Endothelial cell of umbilical vein (primary cell): ENCODE data around the gene GIMAP2. TPM values are rescaled to one million over a fixed set of nuclear protein-coding genes. Genes with fewer than 3 reads are reported as not detected.

Source experiments
- BruUV-seq: library from RNA; stranded (reverse); fragments of 400-500 nt; replicated peaks from 2 replicates; lab custom pipeline; 2021; lab: Mats Ljungman, UMichigan
- CTCF ChIA-PET: fragments of 300-600, 350-600 bp; sonication (Branson Sonifier 250); formaldehyde crosslinking; loops from one replicate; lab custom pipeline; 2021; ENCODE audit warnings: antibody characterized with exemption, inconsistent platforms; lab: Charles Lee
- POLR2A ChIA-PET: fragments of 300-600, 350-600 bp; sonication (Branson Sonifier 250); formaldehyde crosslinking; loops from one replicate; lab custom pipeline; 2021; ENCODE audit warnings: antibody characterized with exemption, inconsistent platforms; lab: Charles Lee
- DNase-seq: peaks from one replicate; pipeline ENCODE4 v3.0.0-alpha.2; 2011; ENCODE audit warnings: low read depth, low spot score
- FAIRE-seq: peaks from 2 replicates; lab custom pipeline; 2011; peaks lifted over from hg19 to GRCh38; lab: Jason Lieb, UNC
- H2AFZ ChIP-seq: 2 replicates; pipeline ENCODE4 v1.6.0; 2012; ENCODE audit warnings: low read depth, low read length, control low read depth, inconsistent platforms
- H3K27ac ChIP-seq: 2 replicates; pipeline ENCODE4 v1.5.1; 2011; ENCODE audit warnings: low read depth, mild to moderate bottlenecking, control low read depth, low read length, moderate library complexity; ENCODE audit not compliant: insufficient read depth
- H3K27me3 ChIP-seq, 2 experiments: 2 replicates each; pipeline versions ENCODE4 v1.6.0 to v1.6.1; 2011; ENCODE audit warnings: low read length in 2 of 2, mixed read lengths in 1 of 2; ENCODE audit not compliant: control insufficient read depth in 2 of 2, insufficient read depth in 2 of 2
- H3K36me3 ChIP-seq, 2 experiments: 2 replicates in 1 of 2; 3 replicates in 1 of 2; pipeline ENCODE4 v1.5.1; 2011; ENCODE audit warnings: low read length in 2 of 2, mild to moderate bottlenecking in 1 of 2, moderate library complexity in 1 of 2; ENCODE audit not compliant: control insufficient read depth in 2 of 2, insufficient read depth in 2 of 2; ENCODE audit errors: extremely low read depth in 1 of 2
- H3K4me1 ChIP-seq: 3 replicates; pipeline ENCODE4 v1.5.1; 2011; ENCODE audit warnings: mild to moderate bottlenecking, low read length; ENCODE audit not compliant: control insufficient read depth, insufficient read depth; ENCODE audit errors: extremely low read depth
- H3K4me2 ChIP-seq: 2 replicates; pipeline ENCODE4 v1.6.1; 2011; ENCODE audit warnings: low read length, control low read depth, mixed read lengths; ENCODE audit not compliant: insufficient read depth
- H3K4me3 ChIP-seq, 3 experiments: fragments of 200-600 bp in 1 of 3; sonication (generic), shearing (Covaris generic) in 1 of 3; replicated peaks in 1 of 3; 2 replicates each; pipeline ENCODE4 v1.5.1; 2011 to 2016; ENCODE audit warnings: control low read depth in 3 of 3, low read length in 3 of 3, mild to moderate bottlenecking in 2 of 3, inconsistent platforms in 1 of 3, low read depth in 1 of 3, moderate library complexity in 1 of 3; ENCODE audit not compliant: insufficient read depth in 1 of 3
- H3K79me2 ChIP-seq: 2 replicates; pipeline ENCODE4 v1.6.0; 2012; ENCODE audit warnings: low read length, inconsistent platforms; ENCODE audit not compliant: control insufficient read depth, insufficient read depth
- H3K9ac ChIP-seq: replicated peaks from 2 replicates; pipeline ENCODE3; 2011; ENCODE audit warnings: low read length, control low read depth; ENCODE audit not compliant: insufficient read depth; ENCODE audit errors: extremely low read depth
- H3K9me1 ChIP-seq: replicated peaks from 3 replicates; pipeline ENCODE4 v1.6.0; 2011; ENCODE audit warnings: mild to moderate bottlenecking, low read length; ENCODE audit not compliant: control insufficient read depth, insufficient read depth; ENCODE audit errors: extremely low read depth
- H3K9me3 ChIP-seq: replicated peaks from 2 replicates; pipeline ENCODE4 v1.5.1; 2012; ENCODE audit warnings: low read length, inconsistent platforms; ENCODE audit not compliant: control insufficient read depth, insufficient read depth
- H4K20me1 ChIP-seq: replicated peaks from 2 replicates; pipeline ENCODE3; 2011; ENCODE audit warnings: mild to moderate bottlenecking, low read length; ENCODE audit not compliant: control insufficient read depth, insufficient read depth; ENCODE audit errors: extremely low read depth
- EZH2 ChIP-seq: IDR thresholded peaks from 2 replicates; pipeline ENCODE4 v1.6.1; 2012; ENCODE audit warnings: borderline replicate concordance, low read depth, mild to moderate bottlenecking, moderate library complexity, low read length, inconsistent platforms; ENCODE audit not compliant: severe bottlenecking
- FOS ChIP-seq: IDR thresholded peaks from 2 replicates; pipeline ENCODE4 v1.6.1; 2011; ENCODE audit warnings: mild to moderate bottlenecking, low read length, moderate library complexity, borderline replicate concordance; ENCODE audit not compliant: insufficient read depth
- GATA2 ChIP-seq: IDR thresholded peaks from 2 replicates; pipeline ENCODE4 v1.7.0; 2011; ENCODE audit warnings: low read depth, mild to moderate bottlenecking, moderate library complexity, mixed read lengths, low read length; ENCODE audit not compliant: insufficient read length, insufficient read depth
- JUN ChIP-seq: IDR thresholded peaks from 2 replicates; pipeline ENCODE4 v1.6.1; 2011; ENCODE audit warnings: borderline replicate concordance, low read depth; ENCODE audit not compliant: insufficient read length, insufficient read depth
- MYC ChIP-seq: IDR thresholded peaks from one replicate; pipeline ENCODE4 v1.6.1; 2011; ENCODE audit warnings: mild to moderate bottlenecking, low read depth, low read length
- POLR2A ChIP-seq: IDR thresholded peaks from 2 replicates; pipeline ENCODE4 v1.6.1; 2012; ENCODE audit warnings: low read depth, mild to moderate bottlenecking, control low read depth, low read length
- POLR2AphosphoS5 ChIP-seq: IDR thresholded peaks from 2 replicates; pipeline ENCODE4 v1.6.1; 2012; ENCODE audit warnings: low read depth, mild to moderate bottlenecking, control low read depth, low read length, moderate library complexity; ENCODE audit not compliant: insufficient read depth
- dilution Hi-C: fragments of 300-500 bp; cut with MboI; formaldehyde crosslinking; loops from one replicate; pipeline ENCODE4 v1.15.0; 2019; ENCODE audit warnings: low sequenced_read_pairs; ENCODE audit not compliant: extremely low pct_ligation_motif_present
- intact Hi-C: fragments of 100-400 bp; cut with micrococcal nuclease; formaldehyde crosslinking; loops from one replicate; pipeline ENCODE4 v1.10.0; 2022
- polyA plus RNA-seq, 4 experiments: library from polyadenylated mRNA; depleted of rRNA in 3 of 4; stranded (reverse) in 3 of 4; unstranded in 1 of 4; fragments of >200 nt; gene quantifications; 2 replicates each; pipeline versions ENCODE4 v1.2.1 to v1.2.3, GENCODE V29; 2011 to 2012; ENCODE audit warnings: missing spikeins in 1 of 4
- total RNA-seq: library from RNA; stranded (reverse); gene quantifications from 2 replicates; pipeline ENCODE4 v1.2.3, GENCODE V29; 2021
- TF ChIP-seq, protein P1 (sequence below): IDR thresholded peaks from 2 replicates; pipeline ENCODE4 v1.6.1; 2011; ENCODE audit not compliant: insufficient read depth, insufficient read length
- TF ChIP-seq, protein P2 (sequence below), 2 donors: IDR thresholded peaks; 1 replicate in 1 of 2; 2 replicates in 1 of 2; pipeline ENCODE4 v1.5.1; 2011; ENCODE audit warnings: low read length in 2 of 2, mild to moderate bottlenecking in 2 of 2, moderate library complexity in 2 of 2, control low read depth in 1 of 2, inconsistent platforms in 1 of 2, low read depth in 1 of 2; ENCODE audit not compliant: insufficient read depth in 1 of 2; ENCODE audit errors: extremely low read depth in 1 of 2

The GIMAP2 gene
- total and polyA plus RNA-seq, 2 donors (not counting 3 experiments of a cell fraction or from before 2014, with no cell fraction given): 21.3 to 27.9 TPM

DNA sequence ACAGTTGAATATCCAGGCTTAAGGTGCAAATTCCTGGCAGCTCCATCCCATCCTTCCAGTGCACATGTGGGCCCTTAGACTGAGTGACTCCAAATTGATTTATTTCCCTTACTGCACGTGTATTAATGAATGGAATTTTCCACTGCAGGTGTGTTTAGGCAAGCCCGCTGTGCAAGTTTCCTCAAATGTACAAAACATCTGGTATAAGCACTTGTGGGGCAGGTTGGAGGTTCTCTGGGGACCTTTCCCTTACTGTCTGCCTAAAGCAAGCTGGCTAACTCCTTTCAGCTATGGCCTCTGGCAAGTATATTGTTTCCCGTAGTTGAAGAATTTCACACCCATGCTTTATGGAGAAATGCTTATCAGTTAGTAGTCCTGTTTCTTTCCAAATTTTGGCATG is 28.0 kb upstream of the GIMAP2 start:
- intact Hi-C loops: no loop called here
- FAIRE-seq (no peak), DNase-seq (no peak)

DNA sequence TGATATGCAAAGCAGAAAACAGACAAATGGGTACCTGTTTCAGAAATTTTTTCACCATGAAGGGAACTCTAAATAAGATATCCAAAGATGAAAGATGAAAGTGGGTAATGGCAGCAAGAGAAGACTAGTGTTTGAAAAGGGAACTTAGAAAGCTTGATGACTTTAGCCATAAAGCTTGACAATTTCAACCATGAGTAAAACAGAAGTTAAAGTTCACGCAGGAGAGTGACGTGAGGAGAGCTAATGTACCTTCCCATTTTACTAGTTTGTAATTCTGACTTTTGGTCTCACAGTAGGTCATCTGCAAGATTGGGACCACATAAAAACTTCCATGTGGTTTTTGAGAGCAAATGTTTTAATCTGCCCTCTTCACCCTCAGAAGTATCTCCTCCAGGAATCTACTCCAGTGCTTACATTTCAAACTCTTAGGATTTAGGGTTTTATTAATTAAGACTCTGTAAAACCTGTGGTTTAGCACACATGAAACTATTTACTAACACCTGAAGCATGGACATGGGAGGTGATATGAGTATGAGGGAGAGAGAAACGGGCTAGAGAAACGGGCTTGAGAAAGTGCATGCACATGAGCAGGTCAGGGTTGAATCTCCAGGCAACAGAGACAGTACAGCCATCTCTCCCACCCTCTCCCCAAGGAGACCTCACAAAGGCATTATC is 24.4 kb upstream of the GIMAP2 start:
- intact Hi-C loops: no loop called here

More for the DNA sequence above, 28.0 kb upstream of the GIMAP2 start:
- H3K9me3 ChIP-seq: no peaks in the 10 kb centered on the region
- H2AFZ ChIP-seq: no peak overlapping the region
- H3K4me2 ChIP-seq: no peak overlapping the region
- no peaks in the 10 kb centered on the region for H3K27me3 ChIP-seq
- H4K20me1 ChIP-seq: no peaks in the 10 kb centered on the region
- POLR2A ChIA-PET: no interaction called here
- H3K4me3 ChIP-seq: no peak overlapping the region
- dilution Hi-C loops: no loop called here
- no peaks in the 10 kb centered on the region for H3K4me1 ChIP-seq
- CTCF ChIA-PET: no interaction called here
- no peaks in the 10 kb centered on the region for H3K79me2 ChIP-seq
- H3K9me1 ChIP-seq: no peaks in the 10 kb centered on the region
- no peak overlapping the region for H3K9ac ChIP-seq
- H3K36me3 ChIP-seq: no peaks in the 10 kb centered on the region
- no peak for TF ChIP-seq EZH2
- TF ChIP-seq, protein P1, sequence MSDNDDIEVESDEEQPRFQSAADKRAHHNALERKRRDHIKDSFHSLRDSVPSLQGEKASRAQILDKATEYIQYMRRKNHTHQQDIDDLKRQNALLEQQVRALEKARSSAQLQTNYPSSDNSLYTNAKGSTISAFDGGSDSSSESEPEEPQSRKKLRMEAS: no peak
- TF ChIP-seq GATA2: no peak
- TF ChIP-seq JUN: no peak
- TF ChIP-seq MYC: no peak
- BruUV-seq: no TSS peak
- H3K27ac ChIP-seq: no peak overlapping the region

More for the DNA sequence above, 24.4 kb upstream of the GIMAP2 start:
- Histone ChIP-seq H3K36me3 (no peaks in the 10 kb centered on the region), H4K20me1 (no peaks in the 10 kb centered on the region), H3K9me3 (no peaks in the 10 kb centered on the region), H3K27me3 (no peaks in the 10 kb centered on the region), H3K79me2 (no peaks in the 10 kb centered on the region), H3K4me1 (no peaks in the 10 kb centered on the region), H2AFZ (no peak overlapping the region), H3K27ac (no peak overlapping the region), H3K4me3 (no peak overlapping the region), H3K9me1 (no peaks in the 10 kb centered on the region), H3K4me2 (no peak overlapping the region), H3K9ac (no peak overlapping the region)
- POLR2A ChIA-PET: no interaction called here
- dilution Hi-C loops: no loop called here
- DNase-seq (no peak), FAIRE-seq (no peak)
- TF ChIP-seq FOS: no peak
- no peak for TF ChIP-seq JUN
- no peak for TF ChIP-seq EZH2
- TF ChIP-seq, protein P2, sequence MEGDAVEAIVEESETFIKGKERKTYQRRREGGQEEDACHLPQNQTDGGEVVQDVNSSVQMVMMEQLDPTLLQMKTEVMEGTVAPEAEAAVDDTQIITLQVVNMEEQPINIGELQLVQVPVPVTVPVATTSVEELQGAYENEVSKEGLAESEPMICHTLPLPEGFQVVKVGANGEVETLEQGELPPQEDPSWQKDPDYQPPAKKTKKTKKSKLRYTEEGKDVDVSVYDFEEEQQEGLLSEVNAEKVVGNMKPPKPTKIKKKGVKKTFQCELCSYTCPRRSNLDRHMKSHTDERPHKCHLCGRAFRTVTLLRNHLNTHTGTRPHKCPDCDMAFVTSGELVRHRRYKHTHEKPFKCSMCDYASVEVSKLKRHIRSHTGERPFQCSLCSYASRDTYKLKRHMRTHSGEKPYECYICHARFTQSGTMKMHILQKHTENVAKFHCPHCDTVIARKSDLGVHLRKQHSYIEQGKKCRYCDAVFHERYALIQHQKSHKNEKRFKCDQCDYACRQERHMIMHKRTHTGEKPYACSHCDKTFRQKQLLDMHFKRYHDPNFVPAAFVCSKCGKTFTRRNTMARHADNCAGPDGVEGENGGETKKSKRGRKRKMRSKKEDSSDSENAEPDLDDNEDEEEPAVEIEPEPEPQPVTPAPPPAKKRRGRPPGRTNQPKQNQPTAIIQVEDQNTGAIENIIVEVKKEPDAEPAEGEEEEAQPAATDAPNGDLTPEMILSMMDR (IDR thresholded peaks at IDR 0.05; ENCODE audit: extremely low read depth in 1 of 2, insufficient read depth in 1 of 2, low read depth in 1 of 2, low read length in 2 of 2): no peak
- TF ChIP-seq, protein P1: no peak
- TF ChIP-seq GATA2: no peak
- no peak for TF ChIP-seq POLR2A
- no peak for TF ChIP-seq POLR2AphosphoS5
- no peak for TF ChIP-seq MYC
- BruUV-seq: no TSS peak
- CTCF ChIA-PET: interaction anchor here (0.6 to 1.2 kb wide), 3 partner anchors 15 to 212 kb away, joined by 3 read pairs; no protein-coding TSS in a partner anchor
